Kidney (tissue), 14 donors: ENCODE data around the gene YTHDC2. TPM values are rescaled to one million over a fixed set of nuclear protein-coding genes. Genes with fewer than 3 reads are reported as not detected.

Experiments used
- DNase-seq, 5 donors: peaks; one replicate each; pipeline ENCODE4 v3.0.0-alpha.2; 2013 to 2020
- FAIRE-seq: peaks from 2 replicates; lab custom pipeline; 2012; peaks lifted over from hg19 to GRCh38; lab: Jason Lieb, UNC
- H3K27ac ChIP-seq, 2 donors: one replicate each; pipeline ENCODE4 v1.7.0; 2013; ENCODE audit warnings: low read depth in 2 of 2, low read length in 2 of 2, inconsistent platforms in 1 of 2
- H3K27me3 ChIP-seq: one replicate; pipeline ENCODE4 v1.7.1; 2013; ENCODE audit warnings: low read length, inconsistent platforms; ENCODE audit not compliant: control insufficient read depth, insufficient read depth
- H3K36me3 ChIP-seq, 3 donors: one replicate each; pipeline versions ENCODE4 v1.7.0 to v1.7.1; 2013; ENCODE audit warnings: low read length in 3 of 3, control low read depth in 1 of 3, inconsistent platforms in 1 of 3; ENCODE audit not compliant: insufficient read depth in 3 of 3, control insufficient read depth in 2 of 3
- H3K4me1 ChIP-seq, 3 donors: one replicate each; pipeline versions ENCODE4 v1.7.0 to v1.7.1; 2013; ENCODE audit warnings: low read length in 3 of 3, inconsistent platforms in 1 of 3, low read depth in 1 of 3; ENCODE audit not compliant: control insufficient read depth in 2 of 3, insufficient read depth in 2 of 3
- H3K4me3 ChIP-seq, 3 donors: one replicate each; pipeline versions ENCODE4 v1.7.0 to v1.8.1; 2013; ENCODE audit warnings: low read length in 3 of 3, control low read depth in 1 of 3, inconsistent platforms in 1 of 3
- H3K9ac ChIP-seq, 3 donors: one replicate each; pipeline versions ENCODE4 v1.7.0 to v1.7.1; 2013; ENCODE audit warnings: low read length in 3 of 3, control low read depth in 1 of 3, inconsistent platforms in 1 of 3
- H3K9me3 ChIP-seq, 3 donors: one replicate each; pipeline versions ENCODE4 v1.7.0 to v1.7.1; 2013; ENCODE audit warnings: low read length in 3 of 3, control low read depth in 1 of 3, inconsistent platforms in 1 of 3; ENCODE audit not compliant: control insufficient read depth in 2 of 3, insufficient read depth in 1 of 3
- CTCF ChIP-seq: IDR thresholded peaks from 3 replicates; pipeline ENCODE4 v1.5.1; 2012; ENCODE audit warnings: mild to moderate bottlenecking, moderate library complexity, borderline replicate concordance; ENCODE audit not compliant: insufficient read depth; ENCODE audit errors: extremely low read depth
- intact Hi-C: fragments of 100-400 bp; cut with DNase I; formaldehyde crosslinking; loops from one replicate; pipeline ENCODE4 v1.11.1; 2022
- polyA plus RNA-seq: library from polyadenylated mRNA; stranded (reverse); fragments of 350-450 nt; fragmentation: Illumina TruSeq; extraction: RNeasy Lipid Tissue Mini Kit (QIAGEN cat#74804); gene quantifications from one replicate; pipeline ENCODE4 v1.2.3, GENCODE V29; 2014; ENCODE audit warnings: low read depth, low replicate concordance; ENCODE audit not compliant: insufficient read depth
- total RNA-seq: library from RNA; stranded (reverse); fragmentation: NEBNext Ultra II Directional; extraction: Animal tissue kit (Norgen Biotek cat#: 25700); gene quantifications from one replicate; pipeline ENCODE4 v1.2.1, GENCODE V29; 2021
- donor health status: control.
- donor health status: control.
- donor health status: control.
- donor health status: control.
- donor health status: control.
- donor health status: DM: yes; HTN: yes; CAD: no.
- donor health status: Normal renal cell carcinoma (clear cell type).

The YTHDC2 gene
- total and polyA plus RNA-seq, 2 donors from 2014 or later: 6.2 to 31.6 TPM

DNA sequence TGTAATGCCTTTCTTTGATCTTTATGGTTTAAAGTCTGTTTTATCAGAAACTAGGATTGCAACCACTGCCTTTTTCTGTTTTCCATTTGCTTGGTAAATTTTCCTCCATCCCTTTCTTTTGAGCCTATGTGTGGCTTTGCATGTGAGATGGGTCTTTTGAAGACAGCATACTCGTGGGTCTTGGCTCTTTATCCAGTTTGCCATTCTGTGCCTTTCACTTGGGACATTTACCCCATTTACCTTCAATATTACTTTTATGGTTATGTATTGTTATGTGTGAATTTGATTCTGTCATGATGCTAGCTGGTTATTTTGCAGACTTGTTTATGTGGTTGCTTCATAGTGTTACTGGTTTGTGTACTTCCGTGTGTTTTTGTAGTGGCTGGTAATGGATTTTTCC is 59.2 kb downstream of the YTHDC2 start:
- H3K27me3 ChIP-seq: no peaks in the 10 kb centered on the region
- TF ChIP-seq CTCF: no peak
- no peak for FAIRE-seq

GRCh38 chr5:113574417-113574816 is 60.9 kb downstream of the YTHDC2 start:
- TF ChIP-seq CTCF: no peak
- intact Hi-C loops: no loop called here
- Histone ChIP-seq H3K9ac (no peak overlapping the region), H3K27me3 (no peaks in the 10 kb centered on the region), H3K36me3 (peaks cover 5 to 16% (median 6%) of the 10 kb centered on the region in 3 donors), H3K4me1 (no peaks in the 10 kb centered on the region), H3K27ac (no peak overlapping the region), H3K4me3 (no peak overlapping the region), H3K9me3 (peaks cover 0 to 3% (median 0%) of the 10 kb centered on the region in 3 donors)
- DNase-seq: peak in 1 of 5 donors; percentile 30
- FAIRE-seq: no peak

More for the DNA sequence above, 59.2 kb downstream of the YTHDC2 start:
- Histone ChIP-seq H3K27ac (no peak overlapping the region), H3K9me3 (peaks cover 0 to 3% (median 0%) of the 10 kb centered on the region in 3 donors), H3K9ac (no peak overlapping the region), H3K4me1 (no peaks in the 10 kb centered on the region), H3K4me3 (no peak overlapping the region), H3K36me3 (peaks cover 5 to 16% (median 11%) of the 10 kb centered on the region in 3 donors)
- intact Hi-C loops: no loop called here
- no peak for DNase-seq

- DNase-seq (no peak), FAIRE-seq (no peak)
- Histone ChIP-seq H3K27ac (no peak overlapping the region), H3K9me3 (peaks cover 0 to 3% (median 0%) of the 10 kb centered on the region in 3 donors), H3K36me3 (peaks cover 5 to 18% (median 8%) of the 10 kb centered on the region in 3 donors), H3K9ac (no peak overlapping the region), H3K4me1 (no peaks in the 10 kb centered on the region), H3K4me3 (no peak overlapping the region), H3K27me3 (no peaks in the 10 kb centered on the region)
- intact Hi-C loops: no loop called here
- TF ChIP-seq CTCF: no peak
These were observed 61.6 kb downstream of the YTHDC2 start for GRCh38 chr5:113575074-113575473.

GRCh38 chr5:113578091-113578490 is 64.6 kb downstream of the YTHDC2 start:
- intact Hi-C loops: no loop called here
- TF ChIP-seq CTCF: no peak
- peaks cover 8 to 21% (median 11%) of the 10 kb centered on the region in 3 donors for H3K36me3 ChIP-seq
- no peak overlapping the region for H3K9ac ChIP-seq
- no peak for DNase-seq
- no peak overlapping the region for H3K4me3 ChIP-seq
- H3K4me1 ChIP-seq: no peaks in the 10 kb centered on the region
- H3K27ac ChIP-seq: no peak overlapping the region
- H3K9me3 ChIP-seq: no peaks in the 10 kb centered on the region
- no peaks in the 10 kb centered on the region for H3K27me3 ChIP-seq
- no peak for FAIRE-seq
